GM15510 (cell line): Measurements from ENCODE around the gene CAMK2N2.

Experiments
- POLR2A ChIP-seq: IDR thresholded peaks from 3 replicates; pipeline ENCODE4 v1.6.1; 2011; ENCODE audit warnings: borderline replicate concordance; ENCODE audit not compliant: insufficient read length; ENCODE audit errors: extremely low read depth

The CAMK2N2 gene

GRCh38 chr3:184218814-184219213, 42.5 kb downstream of the CAMK2N2 start:
- TF ChIP-seq POLR2A = no peak

- no peak for TF ChIP-seq POLR2A
Observed at GRCh38 chr3:184211718-184212117, 49.6 kb downstream of the CAMK2N2 start.

GRCh38 chr3:184211297-184211696, 50.1 kb downstream of the CAMK2N2 start:
- no peak for TF ChIP-seq POLR2A
